GM23248 (cell line): ENCODE data around the gene UBP1.

ENCODE experiments used
- EZH2 ChIP-seq: fragments of 200-600 bp; sonication (generic); IDR thresholded peaks from 2 replicates; pipeline ENCODE4 v1.6.1; 2018; ENCODE audit warnings: antibody characterized with exemption, mild to moderate bottlenecking; ENCODE audit not compliant: insufficient read depth, poor library complexity, severe bottlenecking
- EZH2phosphoT487 ChIP-seq: fragments of 200-600 bp; sonication (generic); IDR thresholded peaks from 2 replicates; pipeline ENCODE4 v1.6.1; 2018; ENCODE audit warnings: antibody characterized with exemption, moderate library complexity, mild to moderate bottlenecking, low read depth; ENCODE audit not compliant: insufficient read depth

DNA sequence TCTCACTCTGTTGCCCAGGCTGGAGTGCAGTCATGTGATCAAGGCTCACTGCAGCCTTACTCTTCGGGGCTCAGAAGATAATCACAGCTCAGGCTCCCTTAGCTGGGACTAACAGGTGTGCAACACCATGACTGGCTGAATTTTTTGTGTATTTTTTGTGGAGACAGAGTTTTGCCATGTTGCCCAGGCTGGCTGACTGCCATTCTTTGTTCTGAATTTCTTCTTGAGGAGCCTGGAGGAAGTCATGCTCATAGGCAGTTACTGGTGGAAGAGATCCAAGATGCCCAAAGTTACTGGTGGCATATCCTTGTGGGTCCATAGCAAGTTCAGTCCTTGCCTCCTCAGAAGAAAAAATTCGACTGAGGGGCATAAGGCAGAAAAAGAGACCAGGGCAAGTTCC, 16.6 kb upstream of the UBP1 start:
- TF ChIP-seq EZH2 (no peak), EZH2phosphoT487 (no peak)
